Measurements from ENCODE around the gene ZNF653. TPM values are rescaled to one million over a fixed set of nuclear protein-coding genes. Genes with fewer than 3 reads are reported as not detected.

The ZNF653 gene
- total RNA-seq, 2 experiments from 2014 or later = 21.4 to 24.4 TPM

GRCh38 chr19:11506967-11507366 lies 1.3 kb upstream of the ZNF653 start:
- H3K9me3 Mint-ChIP-seq = no peaks in the 10 kb centered on the region
- peak overlapping the region; percentile 87 for H3K4me3 Mint-ChIP-seq
- H3K4me1 Mint-ChIP-seq = peaks cover 27% of the 10 kb centered on the region
- no peaks in the 10 kb centered on the region for H3K27me3 Mint-ChIP-seq
- H3K36me3 Mint-ChIP-seq (ENCODE audit: low read depth) = peaks cover 5% of the 10 kb centered on the region
- CTCF ChIA-PET = interaction anchor here (0.7 to 1.2 kb wide), 2 partner anchors 12 to 24 kb away, joined by 3 read pairs; no protein-coding TSS in a partner anchor
- peak overlapping the region; percentile 94 for H3K27ac Mint-ChIP-seq
- no peak for DNase-seq
- POLR2A ChIA-PET = no interaction called here

- ChIA-PET CTCF (no interaction called here), POLR2A (interaction anchor here (0.6 kb wide), 1 partner anchor 30 kb away, joined by 6 read pairs; no protein-coding TSS in a partner anchor)
- H3K36me3 Mint-ChIP-seq (ENCODE audit: low read depth) = peaks cover 8% of the 10 kb centered on the region
- H3K4me1 Mint-ChIP-seq = peaks cover 27% of the 10 kb centered on the region
- H3K4me3 Mint-ChIP-seq = peak overlapping the region; percentile 87
- H3K27me3 Mint-ChIP-seq = no peaks in the 10 kb centered on the region
- DNase-seq = no peak
- no peaks in the 10 kb centered on the region for H3K9me3 Mint-ChIP-seq
- peak overlapping the region; percentile 94 for H3K27ac Mint-ChIP-seq
These were observed 489 bp upstream of the ZNF653 start for GRCh38 chr19:11506101-11506555.

GRCh38 chr19:11505032-11505503 lies 571 bp downstream of the ZNF653 start:
- Mint-ChIP-seq H3K27me3 (no peaks in the 10 kb centered on the region), H3K9me3 (no peaks in the 10 kb centered on the region), H3K27ac (peak overlapping the region; percentile 94), H3K4me1 (peaks cover 27% of the 10 kb centered on the region), H3K4me3 (peak overlapping the region; percentile 87), H3K36me3 (ENCODE audit: low read depth) (peaks cover 11% of the 10 kb centered on the region)
- ChIA-PET CTCF (interaction anchor here (1.0 kb wide), 1 partner anchor 22 kb away, joined by 4 read pairs; no protein-coding TSS in a partner anchor), POLR2A (no interaction called here)
- DNase-seq = peak; percentile 97

- peak overlapping the region; percentile 94 for H3K27ac Mint-ChIP-seq
- H3K4me3 Mint-ChIP-seq = peak overlapping the region; percentile 87
- POLR2A ChIA-PET = no interaction called here
These were observed 1.1 kb downstream of the ZNF653 start for GRCh38 chr19:11504502-11505031.

GRCh38 chr19:11499890-11500420 lies 5.7 kb downstream of the ZNF653 start:
- Mint-ChIP-seq H3K27me3 (no peaks in the 10 kb centered on the region), H3K36me3 (ENCODE audit: low read depth) (peaks cover 12% of the 10 kb centered on the region), H3K9me3 (no peaks in the 10 kb centered on the region), H3K4me1 (peaks cover 14% of the 10 kb centered on the region), H3K27ac (no peak overlapping the region), H3K4me3 (no peak overlapping the region)
- POLR2A ChIA-PET = no interaction called here
- DNase-seq = no peak
- CTCF ChIA-PET = interaction anchor here (0.5 to 3.1 kb wide), 3 partner anchors 17 to 206 kb away, joined by 3 to 14 read pairs (median 3); no protein-coding TSS in a partner anchor

More at GRCh38 chr19:11504502-11505031, 1.1 kb downstream of the ZNF653 start:
- Mint-ChIP-seq H3K9me3 (no peaks in the 10 kb centered on the region), H3K4me1 (peaks cover 27% of the 10 kb centered on the region), H3K27me3 (no peaks in the 10 kb centered on the region), H3K36me3 (ENCODE audit: low read depth) (peaks cover 11% of the 10 kb centered on the region)
- CTCF ChIA-PET = no interaction called here
- DNase-seq = no peak

DNA sequence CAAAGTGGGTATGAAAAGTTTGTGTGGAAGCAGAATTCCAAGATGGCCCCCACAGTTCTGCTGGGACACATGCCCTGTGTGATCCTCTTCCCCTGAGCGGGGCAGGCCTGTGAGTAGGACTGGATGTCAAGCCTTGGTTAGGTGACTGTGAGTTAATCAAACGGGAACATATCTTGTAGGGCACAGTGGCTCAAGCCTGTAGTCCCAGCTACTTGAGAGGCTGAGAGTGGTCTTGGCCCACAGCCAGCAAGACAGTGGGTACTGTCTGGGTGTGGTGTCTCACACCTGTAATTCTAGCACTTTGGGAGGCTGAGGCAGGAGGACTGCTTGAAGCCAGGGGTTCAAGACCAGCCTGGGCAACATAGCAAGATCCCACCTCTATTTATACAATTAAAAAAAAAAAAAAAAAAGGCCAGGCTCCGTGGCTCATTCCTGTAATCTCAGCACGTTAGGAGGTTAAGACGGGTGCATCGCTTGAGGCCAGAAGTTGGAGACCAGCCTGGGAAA lies 6.4 kb downstream of the ZNF653 start:
- no peak overlapping the region for H3K4me3 Mint-ChIP-seq
- no peak for DNase-seq
- H3K27ac Mint-ChIP-seq = no peak overlapping the region
- ChIA-PET POLR2A (no interaction called here), CTCF (interaction anchor here (3.1 kb wide), 1 partner anchor 16 kb away, joined by 14 read pairs; no protein-coding TSS in a partner anchor)
- no peaks in the 10 kb centered on the region for H3K9me3 Mint-ChIP-seq
- peaks cover 7% of the 10 kb centered on the region for H3K4me1 Mint-ChIP-seq
- no peaks in the 10 kb centered on the region for H3K27me3 Mint-ChIP-seq
- H3K36me3 Mint-ChIP-seq (ENCODE audit: low read depth) = peaks cover 14% of the 10 kb centered on the region

DNA sequence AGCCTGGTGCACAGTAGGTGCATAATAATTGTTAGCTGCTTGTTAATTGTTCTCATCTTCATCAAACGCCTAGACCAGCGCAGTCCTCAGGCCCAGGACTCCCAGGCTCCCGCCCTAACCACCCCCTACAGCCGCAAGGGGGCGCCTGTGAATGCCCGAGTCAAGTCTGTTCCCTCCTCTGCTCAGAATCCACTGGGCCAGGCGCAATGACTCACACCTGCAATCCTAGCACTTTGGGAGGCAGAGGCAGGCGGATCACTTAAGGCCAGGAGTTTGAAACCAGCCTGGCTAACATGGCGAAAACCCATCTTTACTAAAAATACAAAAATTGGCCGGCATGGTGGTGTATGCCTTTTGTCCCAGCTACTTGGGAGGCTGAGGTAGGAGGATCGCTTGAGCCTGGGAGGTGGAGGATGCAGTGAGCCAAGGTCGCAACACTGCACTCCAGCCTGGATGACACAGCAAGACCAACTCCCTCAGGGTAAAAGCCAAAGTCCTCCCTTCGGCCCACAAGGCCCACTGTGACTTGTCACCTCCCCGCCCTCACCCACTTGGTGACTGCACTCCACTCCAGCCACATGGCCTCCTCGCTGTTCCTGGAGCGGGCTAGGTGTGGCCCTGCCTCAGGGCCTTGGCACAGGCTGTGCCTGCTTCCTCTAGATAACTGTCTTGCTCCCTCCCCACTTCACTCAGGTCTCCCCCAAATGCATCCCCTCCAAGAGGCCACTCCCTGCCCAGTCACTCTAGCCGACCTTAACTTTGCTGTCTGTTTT lies 9.1 kb downstream of the ZNF653 start:
- Mint-ChIP-seq H3K36me3 (ENCODE audit: low read depth) (peaks cover 11% of the 10 kb centered on the region), H3K4me3 (no peak overlapping the region), H3K4me1 (no peaks in the 10 kb centered on the region), H3K9me3 (no peaks in the 10 kb centered on the region), H3K27ac (peak overlapping the region; percentile 17), H3K27me3 (no peaks in the 10 kb centered on the region)
- ChIA-PET CTCF (interaction anchor here (0.5 to 5.9 kb wide), 8 partner anchors 9 to 120 kb away, joined by 3 to 36 read pairs (median 4); no protein-coding TSS in a partner anchor), POLR2A (no interaction called here)
- DNase-seq = peak; percentile 65

DNA sequence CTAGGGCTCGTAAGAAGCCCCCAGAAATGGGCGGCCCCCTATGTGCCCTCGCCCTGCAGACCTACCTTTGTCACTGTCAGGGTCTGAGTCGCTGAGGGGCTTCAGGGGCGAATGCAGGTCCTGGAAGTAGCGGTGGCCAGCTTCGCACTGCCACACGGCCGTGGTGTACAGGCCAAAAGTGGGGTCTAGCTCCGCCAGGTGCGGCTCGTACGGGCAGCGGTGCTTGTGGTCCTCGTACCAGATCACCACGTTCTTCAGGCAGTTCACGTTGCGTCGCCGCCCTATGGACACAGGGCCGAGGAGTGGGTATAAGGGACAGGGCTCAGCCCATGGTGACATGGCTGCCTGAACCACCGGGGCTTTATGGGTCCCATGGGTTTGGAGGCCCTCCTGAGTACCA lies 9.8 kb downstream of the ZNF653 start:
- POLR2A ChIA-PET = no interaction called here
- no peak overlapping the region for H3K4me3 Mint-ChIP-seq
- no peaks in the 10 kb centered on the region for H3K4me1 Mint-ChIP-seq
- no peak for DNase-seq
- peaks cover 11% of the 10 kb centered on the region for H3K36me3 Mint-ChIP-seq (ENCODE audit: low read depth)
- H3K9me3 Mint-ChIP-seq = no peaks in the 10 kb centered on the region
- CTCF ChIA-PET = interaction anchor here (0.5 to 5.9 kb wide), 6 partner anchors 11 to 119 kb away, joined by 3 to 36 read pairs (median 4); no protein-coding TSS in a partner anchor
- H3K27me3 Mint-ChIP-seq = no peaks in the 10 kb centered on the region
- H3K27ac Mint-ChIP-seq = no peak overlapping the region

DNA sequence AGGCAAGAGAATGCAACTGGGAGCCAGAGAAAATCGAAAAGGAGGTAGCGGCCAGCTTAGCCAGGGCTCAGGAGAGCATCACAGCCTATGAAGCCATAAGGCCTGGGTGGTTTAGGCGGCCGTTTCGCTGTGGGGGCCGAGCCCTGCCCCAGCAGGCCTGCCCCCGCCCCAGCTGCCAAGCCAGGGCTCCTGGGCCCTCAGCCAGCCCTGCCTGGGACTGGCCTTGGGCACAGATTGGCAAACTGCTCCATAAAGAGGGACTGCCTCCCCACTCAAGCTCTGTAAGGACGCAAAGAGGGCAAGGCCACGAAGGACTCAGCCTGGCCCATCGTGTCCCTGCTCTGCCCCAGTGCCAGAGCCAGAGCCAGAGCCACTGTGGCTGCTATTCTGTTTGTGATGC lies 10.2 kb downstream of the ZNF653 start:
- Mint-ChIP-seq H3K27me3 (no peaks in the 10 kb centered on the region), H3K27ac (no peak overlapping the region), H3K4me3 (no peak overlapping the region), H3K36me3 (ENCODE audit: low read depth) (peaks cover 13% of the 10 kb centered on the region), H3K4me1 (no peaks in the 10 kb centered on the region), H3K9me3 (no peaks in the 10 kb centered on the region)
- DNase-seq = no peak
- POLR2A ChIA-PET = no interaction called here
- CTCF ChIA-PET = interaction anchor here (0.8 to 5.9 kb wide), 4 partner anchors 10 to 74 kb away, joined by 3 to 36 read pairs (median 4); no protein-coding TSS in a partner anchor

DNA sequence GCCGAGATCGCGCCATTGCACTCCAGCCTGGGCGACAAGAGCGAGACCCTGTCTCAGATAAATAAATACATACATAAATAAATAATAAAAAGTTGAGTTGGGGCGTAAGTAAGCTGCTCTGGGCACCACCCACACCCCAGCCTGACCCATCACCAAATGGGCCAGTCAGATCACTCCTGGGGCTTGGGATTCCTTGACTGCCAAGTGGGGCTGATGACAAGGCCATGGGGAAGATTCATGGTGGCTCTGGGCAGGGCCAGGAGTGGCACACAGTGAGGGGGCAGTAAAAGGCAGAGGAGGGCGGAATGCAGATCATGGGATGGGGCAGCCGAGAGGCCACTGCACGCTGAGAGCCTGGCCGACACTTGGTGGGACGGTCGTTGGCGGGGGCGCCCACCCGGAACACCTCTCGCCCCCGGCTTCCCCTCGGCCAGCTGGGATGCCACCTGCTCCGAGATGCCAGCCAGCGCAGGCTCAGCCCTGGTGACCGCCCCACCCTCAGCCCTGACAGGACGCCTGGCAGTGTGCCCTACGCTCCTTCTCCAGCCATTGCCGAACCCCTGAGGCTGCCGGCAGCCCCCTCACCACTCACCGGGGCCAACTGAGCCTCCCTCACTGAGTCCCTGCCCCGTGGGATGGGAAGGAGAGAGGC lies 10.9 kb downstream of the ZNF653 start:
- Mint-ChIP-seq H3K36me3 (ENCODE audit: low read depth) (peaks cover 16% of the 10 kb centered on the region), H3K9me3 (no peaks in the 10 kb centered on the region), H3K4me3 (no peak overlapping the region), H3K4me1 (no peaks in the 10 kb centered on the region), H3K27me3 (no peaks in the 10 kb centered on the region), H3K27ac (no peak overlapping the region)
- POLR2A ChIA-PET = no interaction called here
- CTCF ChIA-PET = interaction anchor here (0.8 to 5.9 kb wide), 2 partner anchors 12 to 13 kb away, joined by 3 to 36 read pairs; no protein-coding TSS in a partner anchor
- no peak for DNase-seq

- no peaks in the 10 kb centered on the region for H3K27me3 Mint-ChIP-seq
- H3K4me3 Mint-ChIP-seq = no peak overlapping the region
- no peaks in the 10 kb centered on the region for H3K9me3 Mint-ChIP-seq
- peaks cover 12% of the 10 kb centered on the region for H3K36me3 Mint-ChIP-seq (ENCODE audit: low read depth)
- no peak for DNase-seq
- H3K4me1 Mint-ChIP-seq = peaks cover 3% of the 10 kb centered on the region
- ChIA-PET CTCF (no interaction called here), POLR2A (no interaction called here)
- no peak overlapping the region for H3K27ac Mint-ChIP-seq
These were observed 16.3 kb downstream of the ZNF653 start for GRCh38 chr19:11489378-11489777.

- Mint-ChIP-seq H3K27ac (no peak overlapping the region), H3K4me3 (no peak overlapping the region), H3K27me3 (peaks cover 3% of the 10 kb centered on the region), H3K9me3 (no peaks in the 10 kb centered on the region), H3K4me1 (peaks cover 13% of the 10 kb centered on the region), H3K36me3 (ENCODE audit: low read depth) (peaks cover 12% of the 10 kb centered on the region)
- DNase-seq = no peak
- ChIA-PET POLR2A (no interaction called here), CTCF (interaction anchor here (1.3 kb wide), 1 partner anchor 10 kb away, joined by 3 read pairs; no protein-coding TSS in a partner anchor)
These were observed 18.8 kb downstream of the ZNF653 start for GRCh38 chr19:11486661-11487503.
